Right cardiac atrium (tissue), 5 donors: ENCODE results near the gene PNPLA8. TPM values are rescaled to one million over a fixed set of nuclear protein-coding genes. Genes with fewer than 3 reads are reported as not detected.
"Not testable (repeated sequence)": the region's sequence is repeated elsewhere in the genome, so short reads cannot be mapped to it uniquely, and the experiment has no call there.

Source experiments
- ATAC-seq, 2 donors: fragments of 200-7000 bp; cut with Tn5 transposase; one replicate each; pipeline versions ENCODE4 v1.8.0 to v1.9.1; 2020; ENCODE audit warnings: moderate library complexity in 2 of 2, mild to moderate bottlenecking in 1 of 2
- DNase-seq, 3 donors: peaks; one replicate each; pipeline ENCODE4 v3.0.0-alpha.2; 2020
- H3K27ac ChIP-seq: one replicate; pipeline ENCODE4 v1.5.1; 2013; ENCODE audit warnings: mild to moderate bottlenecking, low read length, control low read depth, moderate library complexity
- H3K27me3 ChIP-seq: one replicate; pipeline ENCODE4 v1.6.1; 2013; ENCODE audit not compliant: control insufficient read depth, insufficient read depth
- H3K4me1 ChIP-seq: one replicate; pipeline ENCODE4 v1.6.1; 2013; ENCODE audit warnings: low read length; ENCODE audit not compliant: control insufficient read depth, insufficient read depth
- H3K4me3 ChIP-seq: one replicate; pipeline ENCODE4 v1.5.1; 2013; ENCODE audit warnings: low read length, control low read depth
- H3K9me3 ChIP-seq: one replicate; pipeline ENCODE4 v1.6.1; 2013; ENCODE audit warnings: low read length; ENCODE audit not compliant: control insufficient read depth
- WGBS: extraction: QIAGEN DNeasy Blood & Tissue Kit; methylation state at CpG from one replicate; pipeline ENCODE4 v1.1.7; 2013; 5-methylcytosine and 5-hydroxymethylcytosine counted together
- intact Hi-C, 4 donors: fragments of 100-400 bp; cut with DNase I; formaldehyde crosslinking; loops; one replicate each; pipeline versions ENCODE4 v1.11.0 to v1.14.0; 2022 to 2023
- polyA plus RNA-seq: library from polyadenylated mRNA; stranded (reverse); fragments of 200-250 nt; gene quantifications from one replicate; pipeline ENCODE4 v1.2.3, GENCODE V29; 2013
- total RNA-seq, 4 donors: library from RNA; stranded (reverse); fragmentation: NEBNext Ultra II Directional; extraction: Animal tissue kit (Norgen Biotek cat#: 25700); gene quantifications; one replicate each; pipeline ENCODE4 v1.2.1, GENCODE V29; 2021
- donor health status: healthy with polysubstance abuse.
- donor health status: DM: no; HTN: yes; CAD: no.
- donor health status: DM: no; HTN: no; CAD: no.
- donor health status: DM: no; HTN: yes; CAD: no; lungs with severe emphysema.
- donor health status: DM: yes; HTN: yes; CAD: no.

Gene PNPLA8
- total and polyA plus RNA-seq, 5 donors, result 22.3 to 37.4 (median 34.0) TPM

DNA sequence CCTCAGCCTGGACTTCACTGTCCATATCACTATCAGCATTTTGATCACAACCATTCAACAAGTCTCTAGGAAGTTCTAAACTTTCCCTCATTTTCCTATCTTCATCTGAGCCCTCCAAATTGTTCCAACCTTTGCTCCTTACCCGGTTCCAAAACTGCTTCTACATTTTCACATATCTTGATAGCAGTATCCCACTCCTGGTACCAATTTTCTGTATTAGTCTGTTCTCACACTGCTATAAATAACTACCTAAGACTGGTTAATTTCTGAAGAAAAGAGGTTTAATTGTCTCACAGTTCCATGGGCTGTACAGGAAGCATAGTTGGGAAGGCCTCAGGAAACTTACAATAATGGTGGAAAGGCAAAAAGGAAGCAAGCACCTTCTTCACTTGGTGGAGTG, 31.7 kb upstream of the PNPLA8 start:
- H3K4me1 ChIP-seq, result no peaks in the 10 kb centered on the region
- DNase-seq, result no peak
- no peak overlapping the region for H3K27ac ChIP-seq
- H3K9me3 ChIP-seq, result no peaks in the 10 kb centered on the region
- H3K27me3 ChIP-seq, result no peaks in the 10 kb centered on the region
- 100% methylated on average over 1 of the region's 1 CpG for WGBS
- no peak for ATAC-seq
- intact Hi-C loops, result no loop called here
- no peak overlapping the region for H3K4me3 ChIP-seq

DNA sequence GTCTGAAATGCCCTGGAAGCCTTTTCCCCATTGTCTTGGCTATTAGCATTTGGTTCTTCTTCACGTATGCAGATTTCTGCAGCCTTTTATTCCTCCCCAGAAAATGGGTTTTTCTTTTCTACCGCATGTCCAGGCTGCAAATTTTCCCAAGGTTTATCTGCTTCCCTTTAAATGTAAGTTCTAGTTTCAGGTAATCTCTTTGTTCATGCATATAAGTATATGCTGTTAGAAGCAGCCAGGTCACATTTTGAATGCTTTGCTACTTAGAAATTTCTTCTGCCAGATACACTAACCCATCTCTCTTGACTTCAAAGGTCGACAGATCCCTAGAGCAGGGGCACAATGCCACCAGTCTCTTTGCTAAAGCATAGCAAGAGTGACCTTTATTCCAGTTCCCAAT, 31.3 kb upstream of the PNPLA8 start:
- Histone ChIP-seq H3K4me3 (no peak overlapping the region), H3K27ac (no peak overlapping the region), H3K27me3 (no peaks in the 10 kb centered on the region), H3K9me3 (no peaks in the 10 kb centered on the region), H3K4me1 (no peaks in the 10 kb centered on the region)
- 98% methylated on average over 3 of the region's 3 CpGs for WGBS
- intact Hi-C loops, result no loop called here
- no peak for ATAC-seq
- DNase-seq, result no peak

DNA sequence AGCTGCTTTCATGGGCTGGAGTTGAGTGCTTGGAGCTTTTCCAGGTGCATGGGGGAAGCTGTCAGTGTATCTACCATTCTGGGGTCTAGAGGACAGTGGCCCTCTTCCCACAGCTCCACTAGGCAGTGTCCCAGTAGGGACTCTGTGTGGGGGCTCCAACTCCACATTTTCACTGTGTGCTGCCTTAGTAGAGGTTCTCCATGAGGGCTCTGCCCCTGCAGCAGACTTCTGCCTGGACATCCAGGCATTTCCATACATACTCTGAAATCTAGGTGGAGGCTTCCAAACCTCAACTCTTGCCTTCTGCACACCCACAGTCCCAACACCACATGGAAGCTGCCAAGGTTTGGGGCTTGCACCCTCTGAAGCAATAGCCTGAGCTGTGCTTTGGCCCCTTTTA, 30.7 kb upstream of the PNPLA8 start:
- H3K9me3 ChIP-seq, intact Hi-C loops, H3K27ac ChIP-seq, H3K4me1 ChIP-seq, H3K27me3 ChIP-seq, DNase-seq, ATAC-seq, H3K4me3 ChIP-seq: not testable (repeated sequence)

DNA sequence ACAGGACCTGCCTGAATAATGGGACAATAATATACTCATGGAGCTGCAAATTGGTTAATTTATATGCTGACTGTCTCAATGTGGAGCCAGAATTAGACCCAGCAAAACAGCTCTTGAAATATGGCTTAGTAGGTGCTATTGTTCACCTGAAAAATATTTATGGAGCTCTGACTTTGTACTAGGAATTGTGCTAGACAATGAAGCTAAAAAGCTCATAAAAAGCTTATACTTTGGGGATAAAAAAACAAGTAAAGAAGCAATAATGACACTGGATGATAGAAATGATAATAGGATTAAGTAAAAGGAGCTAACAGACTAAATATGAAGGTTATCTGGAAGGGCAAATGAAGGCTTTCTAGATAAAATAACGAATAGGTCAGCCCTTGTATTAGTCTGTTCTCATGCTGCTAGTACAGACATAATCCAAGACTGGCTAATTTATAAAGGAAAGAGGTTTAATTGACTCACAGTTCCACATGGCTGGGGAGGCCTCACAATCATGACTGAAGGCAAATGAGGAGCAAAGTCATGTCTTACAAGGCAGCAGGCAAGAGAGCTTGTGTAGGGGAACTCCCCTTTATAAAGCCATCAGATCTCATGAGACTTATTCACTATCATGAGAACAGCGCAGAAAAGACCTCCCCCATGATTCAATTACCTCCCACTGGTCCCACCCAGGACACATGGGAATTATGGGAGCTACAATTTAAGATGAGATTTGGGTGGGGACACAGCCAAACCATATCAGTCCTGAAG, 22.4 kb upstream of the PNPLA8 start:
- H3K27ac ChIP-seq, H3K4me1 ChIP-seq, H3K4me3 ChIP-seq, H3K9me3 ChIP-seq, intact Hi-C loops, ATAC-seq, H3K27me3 ChIP-seq, DNase-seq: not testable (repeated sequence)
- WGBS, result 75% methylated on average over 2 of the region's 2 CpGs

GRCh38 chr7:108541478-108541877, 15.5 kb upstream of the PNPLA8 start:
- Histone ChIP-seq H3K27ac (no peak overlapping the region), H3K4me3 (no peak overlapping the region), H3K9me3 (no peaks in the 10 kb centered on the region), H3K4me1 (no peaks in the 10 kb centered on the region), H3K27me3 (no peaks in the 10 kb centered on the region)
- no peak for DNase-seq
- ATAC-seq, result no peak
- intact Hi-C loops, result no loop called here
- WGBS, result 76% methylated on average over 2 of the region's 2 CpGs

DNA sequence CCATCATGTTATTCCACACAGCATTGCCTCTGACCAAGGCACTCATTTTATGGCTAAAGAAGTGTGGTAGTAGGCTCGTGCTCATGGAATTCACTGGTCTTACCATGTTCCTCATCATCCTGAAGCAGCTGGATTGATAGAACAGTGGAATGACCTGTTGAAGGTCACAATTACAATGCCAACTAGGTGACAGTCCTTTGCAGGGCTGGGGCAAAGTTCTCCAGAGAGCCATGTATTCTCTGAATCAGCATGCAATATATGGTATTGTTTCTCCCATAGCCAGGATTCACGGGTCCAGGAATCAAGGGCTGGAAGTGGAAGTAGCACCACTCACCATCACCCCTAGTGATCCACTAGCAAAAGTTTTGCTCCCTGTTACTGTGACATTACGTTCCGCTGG, 12.8 kb upstream of the PNPLA8 start:
- intact Hi-C loops, H3K9me3 ChIP-seq, H3K27ac ChIP-seq, ATAC-seq, DNase-seq, H3K4me1 ChIP-seq, H3K4me3 ChIP-seq, H3K27me3 ChIP-seq: not testable (repeated sequence)
- WGBS, result 90% methylated on average over 4 of the region's 4 CpGs

DNA sequence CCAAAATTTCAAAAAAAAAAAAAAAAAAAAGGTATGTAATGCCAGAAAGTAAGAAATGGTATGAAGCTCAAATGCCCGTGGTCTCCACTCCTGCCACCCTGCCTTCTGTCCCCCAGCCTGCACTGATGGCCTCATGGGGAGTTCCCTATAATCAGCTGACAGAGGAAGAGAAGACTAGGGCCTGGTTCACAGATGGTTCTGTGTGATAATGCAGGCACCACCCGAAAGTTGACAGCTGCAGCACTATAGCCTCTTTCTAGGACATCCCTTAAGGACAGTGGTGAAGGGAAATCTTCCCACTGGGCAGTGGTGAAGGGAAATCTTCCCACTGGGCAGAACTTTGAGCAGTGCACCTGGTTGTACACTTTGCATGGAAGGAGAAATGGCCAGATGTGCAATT, 12.3 kb upstream of the PNPLA8 start:
- H3K27me3 ChIP-seq, H3K27ac ChIP-seq, DNase-seq, intact Hi-C loops, H3K4me3 ChIP-seq, H3K9me3 ChIP-seq, ATAC-seq, H3K4me1 ChIP-seq: not testable (repeated sequence)
- WGBS, result 61% methylated on average over 2 of the region's 2 CpGs

DNA sequence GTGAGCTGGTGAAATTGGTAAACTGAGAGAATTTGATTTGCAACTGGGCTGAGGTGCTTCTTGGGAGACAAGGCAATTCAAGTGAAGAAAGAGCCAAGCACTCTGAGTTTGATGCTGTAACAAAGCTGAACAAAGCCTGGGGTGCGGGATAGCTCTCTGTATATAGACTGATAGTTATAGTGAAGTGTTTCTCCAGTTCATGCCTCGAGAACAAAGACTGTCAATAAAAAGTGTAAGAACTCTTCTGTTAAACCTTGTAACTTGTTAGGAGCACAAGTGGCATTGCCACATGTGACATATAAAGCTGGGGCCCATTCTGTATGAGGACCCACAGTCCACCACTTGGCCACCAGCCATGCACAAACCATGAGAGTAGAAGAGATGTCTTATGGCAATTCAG, 11.3 kb upstream of the PNPLA8 start:
- intact Hi-C loops, result no loop called here
- Histone ChIP-seq H3K27ac (no peak overlapping the region), H3K9me3 (no peaks in the 10 kb centered on the region), H3K4me3 (no peak overlapping the region), H3K4me1 (no peaks in the 10 kb centered on the region), H3K27me3 (no peaks in the 10 kb centered on the region)
- no peak for ATAC-seq
- no peak for DNase-seq
- 87% methylated on average over 2 of the region's 2 CpGs for WGBS

GRCh38 chr7:108535744-108536143, 9.8 kb upstream of the PNPLA8 start:
- ATAC-seq, result no peak

GRCh38 chr7:108535257-108535656, 9.3 kb upstream of the PNPLA8 start:
- intact Hi-C loops, result no loop called here
- no peak for ATAC-seq
- H3K27me3 ChIP-seq, result no peaks in the 10 kb centered on the region
- H3K4me1 ChIP-seq, result no peaks in the 10 kb centered on the region
- no peak overlapping the region for H3K4me3 ChIP-seq
- H3K9me3 ChIP-seq, result no peaks in the 10 kb centered on the region
- 48% methylated on average over 5 of the region's 5 CpGs for WGBS
- no peak for DNase-seq
- no peak overlapping the region for H3K27ac ChIP-seq

More at GRCh38 chr7:108535744-108536143, 9.8 kb upstream of the PNPLA8 start:
- no peaks in the 10 kb centered on the region for H3K4me1 ChIP-seq
- 45% methylated on average over 1 of the region's 1 CpG for WGBS
- no peaks in the 10 kb centered on the region for H3K9me3 ChIP-seq
- intact Hi-C loops, result no loop called here
- H3K27ac ChIP-seq, result no peak overlapping the region
- H3K4me3 ChIP-seq, result no peak overlapping the region
- H3K27me3 ChIP-seq, result no peaks in the 10 kb centered on the region
- DNase-seq, result no peak

DNA sequence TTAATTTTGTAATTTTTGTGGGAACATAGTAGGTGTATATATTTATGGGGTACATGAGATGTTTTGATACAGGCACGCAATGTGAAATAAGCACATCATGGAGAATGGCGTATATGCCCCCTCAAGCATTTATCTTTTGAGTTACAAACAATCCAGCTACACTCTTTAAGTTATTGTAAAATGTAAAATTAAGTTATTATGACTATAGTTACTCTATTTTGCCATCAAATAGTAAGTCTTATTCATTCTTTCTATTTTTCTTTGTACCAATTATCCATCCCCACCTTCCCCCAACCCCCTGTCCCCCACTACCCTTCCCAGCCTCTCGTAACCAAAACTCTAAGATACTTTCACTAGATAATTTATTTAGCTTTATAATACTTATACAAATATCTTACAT, 7.8 kb upstream of the PNPLA8 start:
- no peak overlapping the region for H3K4me3 ChIP-seq
- intact Hi-C loops, result no loop called here
- WGBS, result 98% methylated on average over 3 of the region's 3 CpGs

GRCh38 chr7:108529341-108529740, 3.4 kb upstream of the PNPLA8 start:
- no peak for DNase-seq
- Histone ChIP-seq H3K27me3 (no peaks in the 10 kb centered on the region), H3K27ac (no peak overlapping the region), H3K9me3 (no peaks in the 10 kb centered on the region), H3K4me3 (no peak overlapping the region), H3K4me1 (no peaks in the 10 kb centered on the region)
- intact Hi-C loops, result no loop called here
- WGBS, result 76% methylated on average over 3 of the region's 3 CpGs
- no peak for ATAC-seq

More for the DNA sequence above, 7.8 kb upstream of the PNPLA8 start:
- no peak for ATAC-seq
- H3K27me3 ChIP-seq, result no peaks in the 10 kb centered on the region
- DNase-seq, result no peak
- no peaks in the 10 kb centered on the region for H3K4me1 ChIP-seq
- H3K27ac ChIP-seq, result no peak overlapping the region
- no peaks in the 10 kb centered on the region for H3K9me3 ChIP-seq
